Effector CD8-positive, alpha-beta T cell (primary cell): ENCODE data around the gene SLC26A8.

Experiments used
- DNase-seq: peaks from one replicate; lab custom pipeline; 2025; lab: John Stamatoyannopoulos, UW
- total RNA-seq, 4 experiments: gene quantifications; one replicate each; lab custom pipeline; 2026; lab: John Stamatoyannopoulos, UW

Gene SLC26A8, protein sequence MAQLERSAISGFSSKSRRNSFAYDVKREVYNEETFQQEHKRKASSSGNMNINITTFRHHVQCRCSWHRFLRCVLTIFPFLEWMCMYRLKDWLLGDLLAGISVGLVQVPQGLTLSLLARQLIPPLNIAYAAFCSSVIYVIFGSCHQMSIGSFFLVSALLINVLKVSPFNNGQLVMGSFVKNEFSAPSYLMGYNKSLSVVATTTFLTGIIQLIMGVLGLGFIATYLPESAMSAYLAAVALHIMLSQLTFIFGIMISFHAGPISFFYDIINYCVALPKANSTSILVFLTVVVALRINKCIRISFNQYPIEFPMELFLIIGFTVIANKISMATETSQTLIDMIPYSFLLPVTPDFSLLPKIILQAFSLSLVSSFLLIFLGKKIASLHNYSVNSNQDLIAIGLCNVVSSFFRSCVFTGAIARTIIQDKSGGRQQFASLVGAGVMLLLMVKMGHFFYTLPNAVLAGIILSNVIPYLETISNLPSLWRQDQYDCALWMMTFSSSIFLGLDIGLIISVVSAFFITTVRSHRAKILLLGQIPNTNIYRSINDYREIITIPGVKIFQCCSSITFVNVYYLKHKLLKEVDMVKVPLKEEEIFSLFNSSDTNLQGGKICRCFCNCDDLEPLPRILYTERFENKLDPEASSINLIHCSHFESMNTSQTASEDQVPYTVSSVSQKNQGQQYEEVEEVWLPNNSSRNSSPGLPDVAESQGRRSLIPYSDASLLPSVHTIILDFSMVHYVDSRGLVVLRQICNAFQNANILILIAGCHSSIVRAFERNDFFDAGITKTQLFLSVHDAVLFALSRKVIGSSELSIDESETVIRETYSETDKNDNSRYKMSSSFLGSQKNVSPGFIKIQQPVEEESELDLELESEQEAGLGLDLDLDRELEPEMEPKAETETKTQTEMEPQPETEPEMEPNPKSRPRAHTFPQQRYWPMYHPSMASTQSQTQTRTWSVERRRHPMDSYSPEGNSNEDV
- 0 to 0.27 (median 0) reads per million in 4 experiments for total RNA-seq

GRCh38 chr6:36023996-36024795 is at the start of gene SLC26A8:
SLC26A8 (minus strand) TSS chr6:36024641; CDS start chr6:36019707, 4,934 bp downstream.
- no peak for DNase-seq

GRCh38 chr6:36073587-36073986 is 49.1 kb upstream of the SLC26A8 start:
- DNase-seq, result no peak

GRCh38 chr6:36072681-36073080 is 48.2 kb upstream of the SLC26A8 start:
- no peak for DNase-seq

- DNase-seq, result no peak
These were observed 47.3 kb upstream of the SLC26A8 start for GRCh38 chr6:36071714-36072113.

DNA sequence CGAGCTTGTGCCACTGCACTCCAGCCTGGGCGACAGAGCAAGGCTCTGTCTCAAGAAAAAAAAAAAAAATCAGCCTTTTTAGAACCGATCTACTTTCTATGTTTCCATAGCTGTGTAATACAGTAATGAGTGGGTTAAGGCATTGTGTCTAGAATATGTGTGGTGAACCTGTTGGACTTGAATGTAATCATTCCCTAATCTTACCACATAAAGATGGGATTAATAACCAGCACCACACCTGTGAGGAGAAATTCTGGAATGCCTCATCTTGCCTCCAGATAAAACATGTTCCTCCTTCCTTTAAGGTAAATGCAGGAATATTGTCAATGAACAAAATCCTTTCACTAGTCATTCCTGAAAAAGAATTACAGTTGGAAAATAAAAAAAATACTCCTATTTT is 46.8 kb upstream of the SLC26A8 start:
- DNase-seq, result no peak

DNA sequence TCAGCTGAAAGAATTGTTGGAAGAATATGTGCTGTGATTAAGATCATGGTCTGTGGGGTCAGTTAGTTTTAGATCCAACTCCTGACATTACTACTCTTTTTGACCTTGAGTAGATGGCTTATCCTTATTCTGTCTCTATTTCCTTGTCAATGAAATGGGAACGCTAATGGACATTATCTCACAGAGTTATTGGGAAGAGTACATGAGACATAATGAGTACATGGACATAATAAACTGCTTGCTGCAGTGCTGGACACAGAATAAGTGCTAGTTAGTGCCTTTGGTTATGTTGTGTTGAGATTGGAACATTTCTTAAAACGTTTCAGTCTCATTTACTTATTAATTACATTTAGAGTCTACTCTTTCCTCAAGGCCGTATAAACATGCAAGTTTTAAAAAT is 45.8 kb upstream of the SLC26A8 start:
- DNase-seq, result no peak

- no peak for DNase-seq
These were observed 45.1 kb upstream of the SLC26A8 start for GRCh38 chr6:36069573-36069972.

DNA sequence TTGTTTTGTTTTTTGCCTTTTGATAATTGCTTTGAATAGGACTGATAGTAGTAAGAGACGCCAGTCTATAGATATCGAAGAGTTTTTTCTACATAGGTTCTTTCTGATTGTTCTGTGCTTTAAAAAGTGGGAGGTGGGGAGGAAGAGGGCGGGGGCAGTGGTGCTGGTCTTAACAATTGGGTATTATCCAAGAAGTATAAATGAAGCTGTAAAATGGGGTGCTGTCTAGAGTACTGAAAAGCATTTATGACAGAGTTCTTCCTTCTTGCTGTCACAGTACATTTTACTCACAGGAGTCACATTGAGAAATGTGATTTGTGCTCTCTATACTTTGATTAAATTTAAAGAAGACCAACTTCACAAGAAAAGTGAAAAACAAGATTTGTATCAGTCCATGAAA is 44.1 kb upstream of the SLC26A8 start:
- no peak for DNase-seq

DNA sequence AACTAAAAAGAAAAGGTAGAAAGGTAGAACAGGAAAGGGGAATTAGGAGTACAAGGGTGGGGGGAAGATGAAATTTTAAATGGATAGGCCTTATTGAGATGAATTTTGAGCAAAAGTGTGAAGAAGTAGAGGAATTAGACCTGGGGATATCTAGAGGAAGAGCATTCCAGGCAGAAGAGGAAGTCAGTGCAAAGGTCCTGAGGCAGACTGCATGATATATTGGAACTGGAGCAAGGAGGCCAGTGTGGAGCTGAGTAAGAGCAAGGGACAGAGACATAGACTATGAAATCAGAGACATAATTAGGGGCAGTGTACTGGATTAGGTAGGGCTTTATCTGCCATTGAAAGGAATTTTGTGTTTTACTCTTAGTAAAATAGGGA is 43.6 kb upstream of the SLC26A8 start:
- no peak for DNase-seq

- DNase-seq, result no peak
These were observed 43.1 kb upstream of the SLC26A8 start for GRCh38 chr6:36067374-36068011.

DNA sequence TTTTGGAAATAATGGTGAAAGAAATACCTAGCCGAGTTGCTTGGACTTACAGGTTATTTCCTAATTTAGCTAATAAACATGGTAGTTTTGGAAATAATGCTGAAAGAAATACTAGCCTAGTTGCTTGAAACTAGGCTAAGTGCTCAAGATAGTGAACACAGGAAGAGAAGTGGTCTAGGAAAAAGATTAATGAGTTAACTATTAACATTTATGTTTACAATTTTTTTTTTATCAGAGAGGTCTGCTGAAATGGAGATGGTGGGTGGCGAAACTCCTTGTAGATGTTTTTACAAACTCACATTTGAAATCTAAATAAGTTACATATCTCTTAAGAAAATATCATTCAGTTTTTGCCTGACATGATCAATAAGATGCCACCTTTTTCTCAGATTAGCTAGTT is 42.4 kb upstream of the SLC26A8 start:
- DNase-seq, result no peak

DNA sequence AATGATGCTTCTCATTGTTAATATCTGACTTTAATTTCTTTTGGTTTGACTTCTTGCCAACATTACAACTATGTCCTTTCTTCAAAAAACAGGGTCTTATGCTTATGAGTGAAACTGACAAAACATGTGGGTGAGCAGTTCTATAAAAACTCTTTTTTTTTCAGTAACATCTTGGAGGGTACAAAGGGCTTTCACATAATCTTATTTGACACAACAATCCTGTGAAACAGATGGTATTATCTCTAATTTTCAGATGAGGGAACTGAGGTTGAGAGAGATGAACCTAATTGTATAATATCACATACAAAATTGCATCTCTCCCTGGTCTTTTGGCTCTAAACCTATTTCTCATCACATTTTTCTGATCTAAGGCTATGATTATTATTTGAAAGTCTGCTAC is 41.5 kb upstream of the SLC26A8 start:
- no peak for DNase-seq

DNA sequence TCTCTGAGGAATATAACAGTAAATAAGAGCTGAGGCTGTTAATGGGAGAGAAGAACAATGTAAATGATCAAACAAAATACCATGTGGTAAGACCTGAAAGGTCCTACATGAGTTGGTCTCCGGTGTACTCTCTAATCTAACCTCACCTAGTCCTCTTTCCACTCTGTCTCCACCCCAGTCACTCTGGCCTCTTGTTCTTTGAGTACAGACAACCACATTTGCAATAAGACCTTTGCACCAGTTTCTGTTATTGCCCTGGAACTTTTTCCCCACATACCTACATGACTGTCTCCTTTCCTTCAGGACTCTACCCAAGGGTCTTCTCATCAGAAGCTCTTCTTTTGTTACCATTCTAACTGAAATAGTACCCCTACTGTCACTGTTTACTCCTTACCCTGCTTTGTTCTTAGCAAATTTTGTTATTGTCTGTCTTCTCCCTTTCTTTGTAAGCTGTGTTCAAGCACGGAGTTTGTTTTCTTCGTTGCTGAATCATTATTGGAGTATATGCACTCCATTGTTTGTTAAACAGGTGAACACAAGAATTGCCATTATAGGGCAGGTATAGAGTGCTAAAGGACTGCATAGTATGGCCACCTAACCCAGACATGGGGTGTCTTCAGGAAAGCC is 40.4 kb upstream of the SLC26A8 start:
- DNase-seq, result no peak

GRCh38 chr6:36063318-36064060 is 39.0 kb upstream of the SLC26A8 start:
- DNase-seq, result no peak

- no peak for DNase-seq
These were observed 37.8 kb upstream of the SLC26A8 start for GRCh38 chr6:36062247-36062646.

DNA sequence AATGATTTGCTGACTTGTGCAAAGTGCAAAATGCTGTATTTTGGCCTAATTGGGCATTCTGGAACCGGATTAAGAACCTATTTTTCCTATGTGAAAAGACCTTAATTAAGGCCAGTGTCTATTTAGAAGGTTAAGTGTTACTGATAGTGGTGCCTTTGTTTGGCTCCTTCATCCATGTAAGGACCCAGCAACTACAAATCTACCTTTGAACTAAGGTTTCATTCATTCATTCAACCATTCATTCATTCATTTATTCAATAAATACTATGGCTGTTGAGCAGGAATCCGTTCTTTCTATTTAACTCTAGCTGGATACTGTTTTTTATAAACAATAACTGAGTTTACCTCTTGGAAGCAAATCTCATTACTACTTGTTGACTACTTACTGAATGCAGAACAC is 36.8 kb upstream of the SLC26A8 start:
- no peak for DNase-seq

DNA sequence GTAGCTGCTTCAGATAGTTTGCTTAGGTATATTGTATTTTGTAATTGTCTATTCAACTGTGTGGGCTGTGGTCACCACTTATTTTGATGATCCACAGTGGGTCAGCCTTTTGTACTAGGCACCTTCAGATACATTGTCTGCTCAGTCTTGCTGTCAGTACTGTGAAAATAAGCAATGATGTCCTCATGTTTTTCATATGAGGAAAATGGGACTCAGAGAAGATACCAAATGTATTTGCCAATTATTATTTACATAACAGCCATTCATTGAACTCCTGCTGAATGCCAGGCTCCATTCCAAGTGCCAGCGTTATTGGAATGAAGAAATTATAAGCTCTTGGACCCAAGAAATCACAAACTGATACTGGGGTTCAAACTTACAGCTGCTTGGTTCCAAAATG is 31.7 kb upstream of the SLC26A8 start:
- no peak for DNase-seq

GRCh38 chr6:36054956-36055355 is 30.5 kb upstream of the SLC26A8 start:
- no peak for DNase-seq

DNA sequence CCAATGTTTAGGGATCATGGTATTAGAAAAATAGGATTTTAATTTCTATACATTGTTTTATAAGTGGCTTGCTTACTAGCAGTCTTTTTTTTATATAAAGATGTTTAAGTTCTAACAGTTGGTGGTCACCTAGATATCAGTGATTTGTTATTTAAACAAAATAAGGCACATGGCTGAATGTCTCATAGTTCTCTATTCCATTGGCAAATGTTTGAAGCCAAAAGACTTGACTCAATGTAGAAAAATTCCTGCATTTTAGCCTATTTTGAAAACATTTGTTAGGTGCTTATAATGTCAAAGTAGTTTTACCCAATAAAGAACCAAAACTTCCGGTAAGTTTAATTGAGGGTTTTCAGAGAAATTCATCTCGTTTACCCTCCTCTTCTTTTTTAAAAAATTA is 30.0 kb upstream of the SLC26A8 start:
- DNase-seq, result no peak

- no peak for DNase-seq
These were observed 29.4 kb upstream of the SLC26A8 start for GRCh38 chr6:36053878-36054277.
